Vagina (tissue), 2 donors: ENCODE results near the gene BCL2L2. TPM values are rescaled to one million over a fixed set of nuclear protein-coding genes. Genes with fewer than 3 reads are reported as not detected.
"Not testable (repeated sequence)": the region's sequence is repeated elsewhere in the genome, so short reads cannot be mapped to it uniquely, and the experiment has no call there.

Experiments used
- DNase-seq, 2 donors: peaks; one replicate each; pipeline ENCODE4 v3.0.0-alpha.2; 2017; ENCODE audit errors: extremely low spot score in 2 of 2
- H3K27ac ChIP-seq: fragments of 200-600 bp; sonication (generic); one replicate; pipeline ENCODE4 v1.5.1; 2019
- H3K27me3 ChIP-seq: fragments of 200-600 bp; sonication (generic); one replicate; pipeline ENCODE4 v1.5.1; 2019
- H3K36me3 ChIP-seq, 2 donors: fragments of 200-600 bp; sonication (generic); one replicate each; pipeline ENCODE4 v1.5.1; 2017 to 2019
- H3K4me1 ChIP-seq: fragments of 200-600 bp; sonication (generic); one replicate; pipeline ENCODE4 v1.5.1; 2019
- H3K4me3 ChIP-seq, 2 donors: fragments of 200-600 bp; sonication (generic); 1 replicate in 1 of 2; 2 replicates in 1 of 2; pipeline ENCODE4 v1.5.1; 2016 to 2019
- H3K9me3 ChIP-seq: fragments of 200-600 bp; sonication (generic); one replicate; pipeline ENCODE4 v1.5.1; 2019
- CTCF ChIP-seq, 3 experiments: fragments of 450-650 bp in 2 of 3; fragments of 200-600 bp in 1 of 3; sonication (generic) in 1 of 3; IDR thresholded peaks; one replicate each; pipeline ENCODE4 v1.5.1; 2017 to 2019; ENCODE audit warnings: antibody characterized with exemption in 3 of 3, mild to moderate bottlenecking in 2 of 3, moderate library complexity in 2 of 3
- POLR2A ChIP-seq, 2 donors: fragments of 450-650 bp; IDR thresholded peaks; one replicate each; pipeline ENCODE4 v1.6.1; 2017; ENCODE audit warnings: antibody characterized with exemption in 2 of 2, mild to moderate bottlenecking in 2 of 2, moderate library complexity in 2 of 2
- POLR2AphosphoS5 ChIP-seq, 2 donors: sonication (generic); formaldehyde crosslinking; IDR thresholded peaks; one replicate each; pipeline ENCODE4 v1.9.0; 2017; ENCODE audit warnings: antibody characterized with exemption in 2 of 2, mild to moderate bottlenecking in 2 of 2, low read depth in 1 of 2; ENCODE audit not compliant: insufficient read depth in 1 of 2
- intact Hi-C: fragments of 100-400 bp; cut with DNase I; formaldehyde crosslinking; loops from one replicate; pipeline ENCODE4 v1.15.1; 2023
- total RNA-seq: library from RNA; depleted of rRNA; stranded (reverse); fragments of >200 nt; gene quantifications from one replicate; pipeline ENCODE4 v1.2.3, GENCODE V29; 2016

Gene BCL2L2
- 31.7 TPM for total RNA-seq

GRCh38 chr14:23306412-23307145 is at the start of gene BCL2L2:
Gene BCL2L2, plus strand, starts transcription at chr14:23306833. Its CDS starts 935 bp downstream, at chr14:23307768.
- Histone ChIP-seq H3K4me1 (peaks cover 51% of the 10 kb centered on the region), H3K27me3 (no peaks in the 10 kb centered on the region), H3K4me3 (peak within 1 kb of the TSS; percentile 72 to 75), H3K36me3 (peaks cover 0 to 12% of the 10 kb centered on the region in 2 donors), H3K9me3 (no peaks in the 10 kb centered on the region), H3K27ac (peak within 1 kb of the TSS; percentile 90)
- intact Hi-C loops = no loop called here
- TF ChIP-seq POLR2AphosphoS5 (IDR thresholded peaks at IDR 0.05; ENCODE audit: insufficient read depth in 1 of 2, low read depth in 1 of 2) (peak; percentile 34 to 82), CTCF (IDR thresholded peaks at IDR 0.05) (no peak), POLR2A (IDR thresholded peaks at IDR 0.05) (peak in 1 of 2 donors; percentile 27)
- peak in 1 of 2 donors; percentile 95 for DNase-seq

- Histone ChIP-seq H3K9me3 (no peaks in the 10 kb centered on the region), H3K4me3 (no peak overlapping the region), H3K27ac (no peak overlapping the region), H3K27me3 (no peaks in the 10 kb centered on the region), H3K4me1 (no peaks in the 10 kb centered on the region), H3K36me3 (no peaks in the 10 kb centered on the region)
- no peak for DNase-seq
- intact Hi-C loops = no loop called here
- TF ChIP-seq CTCF (IDR thresholded peaks at IDR 0.05) (no peak), POLR2A (IDR thresholded peaks at IDR 0.05) (no peak), POLR2AphosphoS5 (IDR thresholded peaks at IDR 0.05; ENCODE audit: insufficient read depth in 1 of 2, low read depth in 1 of 2) (no peak)
These were observed 48.4 kb upstream of the BCL2L2 start for GRCh38 chr14:23258256-23258655.

GRCh38 chr14:23259426-23259825 is 47.2 kb upstream of the BCL2L2 start:
- H3K4me3 ChIP-seq = no peak overlapping the region
- no peak for DNase-seq
- TF ChIP-seq POLR2A (IDR thresholded peaks at IDR 0.05) (no peak), POLR2AphosphoS5 (IDR thresholded peaks at IDR 0.05; ENCODE audit: insufficient read depth in 1 of 2, low read depth in 1 of 2) (no peak), CTCF (IDR thresholded peaks at IDR 0.05) (no peak)
- intact Hi-C loops = no loop called here
- no peak overlapping the region for H3K27ac ChIP-seq
- H3K4me1 ChIP-seq = no peaks in the 10 kb centered on the region
- no peaks in the 10 kb centered on the region for H3K36me3 ChIP-seq
- H3K9me3 ChIP-seq = no peaks in the 10 kb centered on the region
- no peaks in the 10 kb centered on the region for H3K27me3 ChIP-seq

- H3K9me3 ChIP-seq, H3K36me3 ChIP-seq, DNase-seq, H3K4me1 ChIP-seq, H3K27me3 ChIP-seq, H3K4me3 ChIP-seq, H3K27ac ChIP-seq: not testable (repeated sequence)
- intact Hi-C loops = loop anchor here (10.0 kb wide), 1 partner anchor 64 kb away; the partner anchor contains the start of gene PABPN1
These were observed 45.8 kb upstream of the BCL2L2 start for GRCh38 chr14:23260849-23261248.

GRCh38 chr14:23269193-23269592 is 37.4 kb upstream of the BCL2L2 start:
- no peaks in the 10 kb centered on the region for H3K9me3 ChIP-seq
- no peaks in the 10 kb centered on the region for H3K27me3 ChIP-seq
- H3K27ac ChIP-seq = no peak overlapping the region
- DNase-seq = no peak
- no peaks in the 10 kb centered on the region for H3K4me1 ChIP-seq
- H3K4me3 ChIP-seq = no peak overlapping the region
- no peak for TF ChIP-seq CTCF (IDR thresholded peaks at IDR 0.05)
- no peak for TF ChIP-seq POLR2A (IDR thresholded peaks at IDR 0.05)
- no peak for TF ChIP-seq POLR2AphosphoS5 (IDR thresholded peaks at IDR 0.05; ENCODE audit: insufficient read depth in 1 of 2, low read depth in 1 of 2)
- no peaks in the 10 kb centered on the region for H3K36me3 ChIP-seq
- intact Hi-C loops = loop anchor here (10.0 kb wide), 1 partner anchor 56 kb away; the partner anchor contains the start of gene PABPN1
